Measurements from ENCODE around the gene MTHFD2.

DNA sequence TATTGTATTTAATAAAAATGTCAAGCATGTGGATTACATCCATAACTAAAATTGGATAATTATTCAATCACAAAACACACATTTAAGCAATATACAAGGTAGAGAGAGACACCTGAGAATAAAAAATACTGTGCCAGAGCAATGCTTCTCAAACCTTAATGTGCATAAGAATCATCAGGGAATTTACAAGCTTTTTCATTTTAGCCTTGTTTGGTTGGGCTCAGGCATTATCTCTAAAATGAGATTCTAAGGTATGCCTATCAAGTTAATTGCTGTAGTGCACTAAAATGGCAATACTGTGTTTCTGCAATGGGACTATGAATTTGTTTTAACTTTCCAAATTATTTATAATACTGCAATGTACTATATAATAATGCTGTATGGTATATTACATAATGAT is 20.7 kb upstream of the MTHFD2 start:
- TF ChIP-seq ZBTB20 (tag by site-specific recombination; IDR thresholded peaks at IDR 0.05) (no peak), ZNF677 (tag by site-specific recombination; IDR thresholded peaks at IDR 0.05) (no peak)
- TF ChIP-seq, protein P1, sequence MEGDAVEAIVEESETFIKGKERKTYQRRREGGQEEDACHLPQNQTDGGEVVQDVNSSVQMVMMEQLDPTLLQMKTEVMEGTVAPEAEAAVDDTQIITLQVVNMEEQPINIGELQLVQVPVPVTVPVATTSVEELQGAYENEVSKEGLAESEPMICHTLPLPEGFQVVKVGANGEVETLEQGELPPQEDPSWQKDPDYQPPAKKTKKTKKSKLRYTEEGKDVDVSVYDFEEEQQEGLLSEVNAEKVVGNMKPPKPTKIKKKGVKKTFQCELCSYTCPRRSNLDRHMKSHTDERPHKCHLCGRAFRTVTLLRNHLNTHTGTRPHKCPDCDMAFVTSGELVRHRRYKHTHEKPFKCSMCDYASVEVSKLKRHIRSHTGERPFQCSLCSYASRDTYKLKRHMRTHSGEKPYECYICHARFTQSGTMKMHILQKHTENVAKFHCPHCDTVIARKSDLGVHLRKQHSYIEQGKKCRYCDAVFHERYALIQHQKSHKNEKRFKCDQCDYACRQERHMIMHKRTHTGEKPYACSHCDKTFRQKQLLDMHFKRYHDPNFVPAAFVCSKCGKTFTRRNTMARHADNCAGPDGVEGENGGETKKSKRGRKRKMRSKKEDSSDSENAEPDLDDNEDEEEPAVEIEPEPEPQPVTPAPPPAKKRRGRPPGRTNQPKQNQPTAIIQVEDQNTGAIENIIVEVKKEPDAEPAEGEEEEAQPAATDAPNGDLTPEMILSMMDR (tag by site-specific recombination; IDR thresholded peaks at IDR 0.05) = no peak

All from HEK293 (cell line).